Activated T-cell treated with anti-CD3 and anti-CD28 coated beads for 1 hour (primary cell): ENCODE results near the gene BACH1.

Source experiments
- DNase-seq: peaks from one replicate; pipeline ENCODE4 v3.0.0-alpha.2; 2020; ENCODE audit warnings: low read depth

BACH1 gene

GRCh38 chr21:29293495-29293894 is 5.2 kb upstream of the BACH1 start:
- DNase-seq = no peak

- peak; percentile 9 for DNase-seq
Measured at GRCh38 chr21:29295066-29295650, 3.6 kb upstream of the BACH1 start.

- DNase-seq = no peak
Measured at GRCh38 chr21:29296446-29296845, 2.3 kb upstream of the BACH1 start.

- DNase-seq = no peak
Measured at GRCh38 chr21:29297483-29298347, 1.0 kb upstream of the BACH1 start.

- peak; percentile 62 for DNase-seq
Measured at GRCh38 chr21:29299046-29299915, 559 bp downstream of the BACH1 start.

GRCh38 chr21:29299916-29300806 is 1.4 kb downstream of the BACH1 start:
- peak; percentile 7 for DNase-seq

- no peak for DNase-seq
Measured at GRCh38 chr21:29300807-29301138, 2.1 kb downstream of the BACH1 start.

GRCh38 chr21:29301691-29302090 is 3.0 kb downstream of the BACH1 start:
- no peak for DNase-seq

GRCh38 chr21:29302359-29302875 is 3.7 kb downstream of the BACH1 start:
- DNase-seq = no peak

- DNase-seq = no peak
Measured at GRCh38 chr21:29303288-29303687, 4.6 kb downstream of the BACH1 start.

GRCh38 chr21:29304597-29304996 is 5.9 kb downstream of the BACH1 start:
- DNase-seq = no peak

- no peak for DNase-seq
Measured at GRCh38 chr21:29305068-29305467, 6.3 kb downstream of the BACH1 start.

GRCh38 chr21:29305561-29305960 is 6.8 kb downstream of the BACH1 start:
- DNase-seq = no peak

GRCh38 chr21:29306920-29307319 is 8.2 kb downstream of the BACH1 start:
- no peak for DNase-seq

GRCh38 chr21:29307718-29308455 is 9.2 kb downstream of the BACH1 start:
- DNase-seq = no peak

GRCh38 chr21:29308456-29308783 is 9.7 kb downstream of the BACH1 start:
- DNase-seq = no peak

GRCh38 chr21:29309703-29310102 is 11.0 kb downstream of the BACH1 start:
- no peak for DNase-seq

GRCh38 chr21:29311802-29312201 is 13.1 kb downstream of the BACH1 start:
- no peak for DNase-seq

GRCh38 chr21:29312981-29313380 is 14.3 kb downstream of the BACH1 start:
- no peak for DNase-seq

- no peak for DNase-seq
Measured at GRCh38 chr21:29313662-29314408, 15.1 kb downstream of the BACH1 start.
